Measurements from ENCODE around the gene SLCO6A1. TPM values are rescaled to one million over a fixed set of nuclear protein-coding genes. Genes with fewer than 3 reads are reported as not detected.
A peak's percentile ranks its signal among the peaks of the same experiment; 100 is the strongest.

Gene SLCO6A1, protein sequence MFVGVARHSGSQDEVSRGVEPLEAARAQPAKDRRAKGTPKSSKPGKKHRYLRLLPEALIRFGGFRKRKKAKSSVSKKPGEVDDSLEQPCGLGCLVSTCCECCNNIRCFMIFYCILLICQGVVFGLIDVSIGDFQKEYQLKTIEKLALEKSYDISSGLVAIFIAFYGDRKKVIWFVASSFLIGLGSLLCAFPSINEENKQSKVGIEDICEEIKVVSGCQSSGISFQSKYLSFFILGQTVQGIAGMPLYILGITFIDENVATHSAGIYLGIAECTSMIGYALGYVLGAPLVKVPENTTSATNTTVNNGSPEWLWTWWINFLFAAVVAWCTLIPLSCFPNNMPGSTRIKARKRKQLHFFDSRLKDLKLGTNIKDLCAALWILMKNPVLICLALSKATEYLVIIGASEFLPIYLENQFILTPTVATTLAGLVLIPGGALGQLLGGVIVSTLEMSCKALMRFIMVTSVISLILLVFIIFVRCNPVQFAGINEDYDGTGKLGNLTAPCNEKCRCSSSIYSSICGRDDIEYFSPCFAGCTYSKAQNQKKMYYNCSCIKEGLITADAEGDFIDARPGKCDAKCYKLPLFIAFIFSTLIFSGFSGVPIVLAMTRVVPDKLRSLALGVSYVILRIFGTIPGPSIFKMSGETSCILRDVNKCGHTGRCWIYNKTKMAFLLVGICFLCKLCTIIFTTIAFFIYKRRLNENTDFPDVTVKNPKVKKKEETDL
- total RNA-seq (not detected), polyA plus RNA-seq (not detected)
- long read RNA-seq, donor 1 = 0 reads
- long read RNA-seq, donor 2 = 0 reads
- long read RNA-seq, donor 3 = 0 reads
- long read RNA-seq, donor 4 = 0 reads
- long read RNA-seq, donor 5 = 0 reads

- H3K9me3 ChIP-seq (ENCODE audit: control insufficient read depth in 4 of 4, insufficient read depth in 3 of 4, low read length in 3 of 4) = peaks cover 0 to 4% (median 0%) of the 10 kb centered on the region in 4 donors
- no peak for ATAC-seq (ENCODE audit: insufficient read depth, low FRiP score)
- TF ChIP-seq CTCF (IDR thresholded peaks at IDR 0.05; ENCODE audit: control extremely low read depth, extremely low read depth) = no peak
- 93 to 94% methylated on average over 43 of the region's 43 CpGs for WGBS, 2 donors
- no peak within 1 kb of the TSS for H3K27ac ChIP-seq (ENCODE audit: low read depth in 1 of 2, low read length in 1 of 2)
- no peak within 1 kb of the TSS for H3K9ac ChIP-seq (ENCODE audit: insufficient read depth in 1 of 2, low read length in 2 of 2)
- H3K4me3 ChIP-seq = no peak within 1 kb of the TSS
- no peaks in the 10 kb centered on the region for H3K4me1 ChIP-seq (ENCODE audit: control insufficient read depth in 5 of 5, insufficient read depth in 5 of 5, low read length in 5 of 5)
- DNase-seq = no peak
- H3K27me3 ChIP-seq (ENCODE audit: control insufficient read depth in 3 of 3, insufficient read depth in 3 of 3, low read length in 2 of 3) = no peaks in the 10 kb centered on the region
- no peaks in the 10 kb centered on the region for H3K36me3 ChIP-seq (ENCODE audit: control insufficient read depth in 4 of 4, insufficient read depth in 4 of 4, low read length in 4 of 4)
Measured at GRCh38 chr5:102498271-102499034, at the start of gene SLCO6A1. SLCO6A1 (minus strand) TSS chr5:102499001; CDS start chr5:102498844, 157 bp downstream.

DNA sequence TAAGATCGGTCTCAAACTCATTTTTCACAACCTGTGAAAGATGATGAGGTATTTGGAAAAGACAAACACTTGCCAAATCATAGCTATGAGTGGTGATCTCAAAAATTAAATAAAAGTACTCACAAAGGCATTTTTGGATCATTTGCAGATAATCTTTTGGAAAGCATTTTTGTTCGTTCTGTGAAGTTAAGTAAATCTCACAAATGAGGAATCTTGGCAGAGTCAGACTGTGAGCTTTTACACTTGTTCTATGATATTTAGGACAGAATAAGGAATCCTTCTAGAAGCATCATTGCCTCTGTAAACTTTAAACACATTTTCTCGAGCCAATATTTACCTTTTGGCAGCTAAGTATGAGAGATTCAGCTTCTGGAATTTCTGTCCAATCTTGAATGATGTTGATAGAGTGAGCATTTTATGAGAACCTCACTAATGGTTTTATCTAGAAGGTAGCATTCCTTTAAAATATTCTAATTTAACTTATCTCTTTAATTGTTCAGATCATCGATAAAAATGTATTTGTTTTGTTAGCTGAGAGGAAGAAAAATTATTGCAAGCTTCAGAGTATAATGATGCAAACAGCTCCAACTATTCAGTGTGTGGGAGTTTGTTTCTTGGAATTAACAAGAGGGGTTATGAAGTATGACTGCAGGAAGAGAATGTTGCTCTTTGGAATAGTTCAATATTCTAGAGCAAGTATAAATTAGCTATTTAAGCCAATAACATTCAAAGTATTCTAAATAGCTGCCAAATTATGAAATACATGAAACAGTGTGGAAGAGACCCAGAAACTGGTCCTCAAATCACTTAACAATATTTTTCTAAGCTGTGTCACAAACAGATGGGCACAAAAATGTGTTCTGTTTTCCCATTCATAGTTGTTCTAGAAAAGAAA, 48.6 kb upstream of the SLCO6A1 start:
- peaks cover 0 to 2% (median 0%) of the 10 kb centered on the region in 4 donors for H3K9me3 ChIP-seq (ENCODE audit: control insufficient read depth in 4 of 4, insufficient read depth in 3 of 4, low read length in 3 of 4)
- no peaks in the 10 kb centered on the region for H3K27me3 ChIP-seq (ENCODE audit: control insufficient read depth in 3 of 3, insufficient read depth in 3 of 3, low read length in 2 of 3)
- DNase-seq (no peak), ATAC-seq (ENCODE audit: insufficient read depth, low FRiP score) (peak; percentile 27)
- H3K36me3 ChIP-seq (ENCODE audit: control insufficient read depth in 4 of 4, insufficient read depth in 4 of 4, low read length in 4 of 4) = no peaks in the 10 kb centered on the region
- no peaks in the 10 kb centered on the region for H3K4me1 ChIP-seq (ENCODE audit: control insufficient read depth in 5 of 5, insufficient read depth in 5 of 5, low read length in 5 of 5)
- H3K9ac ChIP-seq (ENCODE audit: insufficient read depth in 1 of 2, low read length in 2 of 2) = no peak overlapping the region
- TF ChIP-seq CTCF (IDR thresholded peaks at IDR 0.05; ENCODE audit: control extremely low read depth, extremely low read depth) = no peak
- H3K4me3 ChIP-seq = no peak overlapping the region
- no peak overlapping the region for H3K27ac ChIP-seq (ENCODE audit: low read depth in 1 of 2, low read length in 1 of 2)
- 58 to 81% methylated on average over 4 of the region's 4 CpGs for WGBS, 2 donors

DNA sequence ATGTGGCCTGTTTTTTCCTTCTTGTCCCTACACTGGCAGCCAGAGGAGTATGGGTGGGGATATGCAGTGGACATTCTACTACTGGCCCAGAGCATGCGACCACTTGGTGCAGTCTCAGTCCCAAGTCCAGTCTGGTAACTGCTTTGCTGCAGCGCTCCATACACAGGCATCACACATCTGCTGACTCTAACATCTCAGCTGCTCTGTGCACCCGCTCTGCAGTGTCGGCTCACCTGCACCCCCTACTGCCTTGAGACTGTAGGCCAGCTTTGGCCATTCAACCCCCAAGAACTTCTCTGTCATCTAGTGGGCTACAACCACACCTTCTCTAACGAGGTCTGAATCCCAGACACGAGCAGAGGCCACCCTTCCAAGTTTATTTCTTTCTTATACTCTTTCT, 46.4 kb upstream of the SLCO6A1 start:
- DNase-seq (no peak), ATAC-seq (ENCODE audit: insufficient read depth, low FRiP score) (no peak)
- no peak overlapping the region for H3K4me3 ChIP-seq
- H3K9me3 ChIP-seq (ENCODE audit: control insufficient read depth in 4 of 4, insufficient read depth in 3 of 4, low read length in 3 of 4) = peaks cover 0 to 2% (median 0%) of the 10 kb centered on the region in 4 donors
- H3K4me1 ChIP-seq (ENCODE audit: control insufficient read depth in 5 of 5, insufficient read depth in 5 of 5, low read length in 5 of 5) = no peaks in the 10 kb centered on the region
- 67 to 71% methylated on average over 6 of the region's 6 CpGs for WGBS, 2 donors
- no peaks in the 10 kb centered on the region for H3K27me3 ChIP-seq (ENCODE audit: control insufficient read depth in 3 of 3, insufficient read depth in 3 of 3, low read length in 2 of 3)
- H3K36me3 ChIP-seq (ENCODE audit: control insufficient read depth in 4 of 4, insufficient read depth in 4 of 4, low read length in 4 of 4) = no peaks in the 10 kb centered on the region
- H3K9ac ChIP-seq (ENCODE audit: insufficient read depth in 1 of 2, low read length in 2 of 2) = no peak overlapping the region
- no peak for TF ChIP-seq CTCF (IDR thresholded peaks at IDR 0.05; ENCODE audit: control extremely low read depth, extremely low read depth)
- H3K27ac ChIP-seq (ENCODE audit: low read depth in 1 of 2, low read length in 1 of 2) = no peak overlapping the region
